ENCODE data around the gene GXYLT1.
"Not testable (repeated sequence)": the region's sequence is repeated elsewhere in the genome, so short reads cannot be mapped to it uniquely, and the experiment has no call there.

The GXYLT1 gene

DNA sequence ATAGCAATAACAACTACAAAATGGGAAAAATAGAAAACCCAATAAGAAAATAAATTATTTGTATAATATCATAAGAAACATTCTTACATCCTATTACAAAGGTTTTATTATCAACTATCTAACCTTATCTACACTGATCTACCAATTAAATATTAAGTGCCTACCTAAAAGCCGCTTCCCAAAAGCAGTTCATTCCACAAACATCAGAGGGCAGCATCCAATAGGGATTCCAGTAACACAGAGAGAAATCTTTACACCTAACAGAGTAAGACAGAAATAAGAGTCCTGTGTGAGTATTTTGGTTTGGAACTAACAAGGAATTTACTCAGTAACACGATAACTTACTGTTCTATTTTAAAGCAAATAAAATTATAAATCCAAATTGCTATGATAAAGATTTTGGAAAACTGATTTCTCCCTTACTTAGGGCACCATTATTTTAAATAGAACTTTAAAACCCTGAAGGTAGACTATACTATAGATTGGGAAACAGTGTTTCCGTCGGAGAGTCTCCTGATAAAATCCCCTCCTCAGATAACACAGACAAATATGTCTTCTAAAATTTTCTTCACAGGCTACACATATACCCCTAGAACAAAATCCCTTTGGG, 15.0 kb downstream of the GXYLT1 start:
- H3K27ac ChIP-seq (ENCODE audit: low read depth, low read length) = no peak overlapping the region
- no peaks in the 10 kb centered on the region for H3K27me3 ChIP-seq (ENCODE audit: control insufficient read depth in 5 of 5, insufficient read depth in 4 of 5, low read length in 5 of 5)
- H3K9ac ChIP-seq (ENCODE audit: low read length in 5 of 5) = no peak overlapping the region
- H3K36me3 ChIP-seq (ENCODE audit: control insufficient read depth in 5 of 5, insufficient read depth in 5 of 5, low read length in 5 of 5) = no peaks in the 10 kb centered on the region
- no peaks in the 10 kb centered on the region for H3K9me3 ChIP-seq (ENCODE audit: control insufficient read depth in 5 of 5, low read length in 5 of 5)
- H3K4me3 ChIP-seq (ENCODE audit: low read depth in 1 of 5, low read length in 5 of 5) = no peak overlapping the region
- H3K4me1 ChIP-seq (ENCODE audit: control insufficient read depth in 5 of 5, insufficient read depth in 5 of 5, low read length in 5 of 5) = peaks cover 0 to 12% (median 5%) of the 10 kb centered on the region in 5 donors

DNA sequence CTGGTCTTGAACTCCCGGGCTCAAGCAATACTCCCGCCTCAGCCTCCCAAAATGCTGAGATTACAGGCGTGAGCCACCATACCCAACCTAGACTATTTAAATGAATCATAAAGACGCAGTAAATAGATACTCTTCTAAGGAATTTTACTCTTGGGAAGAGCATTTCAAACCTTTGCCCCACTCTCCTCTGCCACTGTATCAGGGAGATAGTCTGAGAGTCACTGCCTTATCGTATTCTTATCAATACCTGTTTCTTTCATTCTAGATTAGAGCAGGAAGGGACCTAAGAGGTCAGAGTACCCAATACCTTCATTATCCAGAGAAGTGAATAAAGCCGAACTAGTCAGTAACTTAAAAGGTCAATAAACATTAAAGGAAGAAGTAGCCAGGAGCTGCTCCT, 15.8 kb downstream of the GXYLT1 start:
- Histone ChIP-seq H3K4me3 (ENCODE audit: low read depth in 1 of 5, low read length in 5 of 5) (no peak overlapping the region), H3K27me3 (ENCODE audit: control insufficient read depth in 5 of 5, insufficient read depth in 4 of 5, low read length in 5 of 5) (no peaks in the 10 kb centered on the region), H3K9me3 (ENCODE audit: control insufficient read depth in 5 of 5, low read length in 5 of 5) (no peaks in the 10 kb centered on the region), H3K27ac (ENCODE audit: low read depth, low read length) (no peak overlapping the region), H3K4me1 (ENCODE audit: control insufficient read depth in 5 of 5, insufficient read depth in 5 of 5, low read length in 5 of 5) (peaks cover 0 to 12% (median 5%) of the 10 kb centered on the region in 5 donors), H3K9ac (ENCODE audit: low read length in 5 of 5) (no peak overlapping the region), H3K36me3 (ENCODE audit: control insufficient read depth in 5 of 5, insufficient read depth in 5 of 5, low read length in 5 of 5) (no peaks in the 10 kb centered on the region)

DNA sequence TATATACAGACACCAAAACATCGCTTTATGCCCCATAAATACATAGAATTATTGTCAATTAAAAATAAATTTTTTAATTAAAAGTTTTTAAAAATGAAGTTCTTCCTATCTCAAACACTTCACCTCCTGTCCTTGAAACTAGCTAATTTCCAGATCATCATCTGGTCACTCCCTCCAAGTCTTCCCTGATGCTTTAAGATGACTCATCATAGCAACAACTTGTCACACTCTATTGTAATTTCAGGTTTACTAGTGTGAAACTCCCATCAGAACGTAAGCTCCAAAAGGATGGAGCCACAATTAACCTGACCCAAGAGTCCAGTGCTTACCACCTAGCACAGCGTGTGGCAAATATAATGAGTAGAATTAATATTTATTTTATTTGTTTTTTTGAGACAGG, 16.3 kb downstream of the GXYLT1 start:
- peaks cover 0 to 12% (median 5%) of the 10 kb centered on the region in 5 donors for H3K4me1 ChIP-seq (ENCODE audit: control insufficient read depth in 5 of 5, insufficient read depth in 5 of 5, low read length in 5 of 5)
- no peaks in the 10 kb centered on the region for H3K27me3 ChIP-seq (ENCODE audit: control insufficient read depth in 5 of 5, insufficient read depth in 4 of 5, low read length in 5 of 5)
- no peak overlapping the region for H3K9ac ChIP-seq (ENCODE audit: low read length in 5 of 5)
- H3K27ac ChIP-seq (ENCODE audit: low read depth, low read length) = no peak overlapping the region
- no peaks in the 10 kb centered on the region for H3K9me3 ChIP-seq (ENCODE audit: control insufficient read depth in 5 of 5, low read length in 5 of 5)
- no peak overlapping the region for H3K4me3 ChIP-seq (ENCODE audit: low read depth in 1 of 5, low read length in 5 of 5)
- H3K36me3 ChIP-seq (ENCODE audit: control insufficient read depth in 5 of 5, insufficient read depth in 5 of 5, low read length in 5 of 5) = no peaks in the 10 kb centered on the region

DNA sequence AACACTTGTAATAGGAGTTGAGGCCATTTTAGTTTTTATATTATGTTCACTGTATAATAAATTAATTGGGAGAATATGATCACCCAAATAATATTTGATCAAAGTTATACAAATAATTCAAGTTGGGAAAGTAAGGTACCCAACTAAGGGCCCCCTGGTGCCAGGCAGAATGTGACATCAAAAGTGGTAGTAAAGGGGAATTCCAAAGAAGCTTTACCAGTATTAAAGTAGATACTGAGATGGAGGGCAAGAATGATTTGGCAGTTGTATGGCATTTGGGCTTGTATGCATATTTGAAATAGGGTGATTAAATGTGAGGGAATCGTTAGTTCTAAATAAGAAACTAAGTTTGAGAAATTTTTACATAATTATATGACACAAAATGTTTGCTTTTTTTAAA, 17.7 kb downstream of the GXYLT1 start:
- Histone ChIP-seq H3K9me3 (ENCODE audit: control insufficient read depth in 5 of 5, low read length in 5 of 5) (no peaks in the 10 kb centered on the region), H3K36me3 (ENCODE audit: control insufficient read depth in 5 of 5, insufficient read depth in 5 of 5, low read length in 5 of 5) (no peaks in the 10 kb centered on the region), H3K27me3 (ENCODE audit: control insufficient read depth in 5 of 5, insufficient read depth in 4 of 5, low read length in 5 of 5) (no peaks in the 10 kb centered on the region), H3K4me3 (ENCODE audit: low read depth in 1 of 5, low read length in 5 of 5) (no peak overlapping the region), H3K4me1 (ENCODE audit: control insufficient read depth in 5 of 5, insufficient read depth in 5 of 5, low read length in 5 of 5) (peaks cover 0 to 12% (median 5%) of the 10 kb centered on the region in 5 donors), H3K9ac (ENCODE audit: low read length in 5 of 5) (no peak overlapping the region), H3K27ac (ENCODE audit: low read depth, low read length) (no peak overlapping the region)

DNA sequence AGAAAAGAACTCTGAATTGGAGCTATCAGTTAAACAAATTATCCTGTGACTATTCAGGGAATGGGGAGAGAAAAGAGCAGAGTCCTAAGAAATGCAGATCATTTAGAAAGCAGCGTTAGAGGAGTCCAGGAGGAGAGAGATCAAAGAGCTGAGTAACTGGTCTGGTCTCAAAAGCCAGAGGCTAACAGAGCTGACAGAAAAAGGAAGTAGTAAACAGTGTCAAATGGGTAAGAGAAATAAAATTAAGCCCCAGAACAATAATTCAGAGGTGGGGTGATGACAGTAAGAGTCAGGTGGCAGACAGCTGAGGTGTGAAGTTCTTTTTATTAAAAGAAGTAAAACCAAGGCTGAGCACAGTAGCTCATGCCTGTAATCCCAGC, 19.3 kb downstream of the GXYLT1 start:
- Histone ChIP-seq H3K4me1 (ENCODE audit: control insufficient read depth in 5 of 5, insufficient read depth in 5 of 5, low read length in 5 of 5) (peaks cover 0 to 7% (median 0%) of the 10 kb centered on the region in 5 donors), H3K9me3 (ENCODE audit: control insufficient read depth in 5 of 5, low read length in 5 of 5) (no peaks in the 10 kb centered on the region), H3K27me3 (ENCODE audit: control insufficient read depth in 5 of 5, insufficient read depth in 4 of 5, low read length in 5 of 5) (no peaks in the 10 kb centered on the region), H3K27ac (ENCODE audit: low read depth, low read length) (no peak overlapping the region), H3K36me3 (ENCODE audit: control insufficient read depth in 5 of 5, insufficient read depth in 5 of 5, low read length in 5 of 5) (no peaks in the 10 kb centered on the region), H3K9ac (ENCODE audit: low read length in 5 of 5) (peak overlapping the region in 1 of 5 donors; percentile 20), H3K4me3 (ENCODE audit: low read depth in 1 of 5, low read length in 5 of 5) (no peak overlapping the region)

DNA sequence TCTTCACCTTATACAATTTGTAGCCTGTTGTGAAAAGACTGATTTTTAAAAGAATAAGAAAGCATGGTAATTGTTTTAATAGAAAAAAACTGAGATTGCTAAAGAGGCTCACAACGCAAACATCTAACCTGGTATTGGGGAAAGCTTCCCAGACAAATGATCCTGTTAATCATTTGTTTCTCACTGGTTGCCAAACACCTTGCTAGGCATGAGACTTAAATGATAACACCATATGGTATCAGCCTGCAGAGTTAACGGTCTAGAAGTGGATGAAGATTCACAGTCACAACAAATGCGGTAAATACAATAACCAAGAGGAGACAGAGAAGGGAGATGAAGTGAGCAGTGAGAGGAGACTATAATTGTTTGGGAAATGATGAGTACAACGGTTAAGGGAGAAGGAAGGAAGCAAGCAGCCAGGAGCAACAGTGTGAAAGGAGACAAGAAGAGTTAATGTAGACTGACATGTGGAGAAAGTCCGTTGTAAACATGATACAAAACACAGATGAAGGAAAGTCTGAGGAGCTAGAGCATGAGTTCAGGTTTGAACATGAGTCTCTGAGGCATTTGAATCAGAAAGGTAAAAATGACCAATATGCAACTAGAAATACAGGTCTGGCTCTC, 19.8 kb downstream of the GXYLT1 start:
- Histone ChIP-seq H3K9ac (ENCODE audit: low read length in 5 of 5) (peak overlapping the region in 1 of 5 donors; percentile 40), H3K4me1 (ENCODE audit: control insufficient read depth in 5 of 5, insufficient read depth in 5 of 5, low read length in 5 of 5) (peaks cover 0 to 7% (median 0%) of the 10 kb centered on the region in 5 donors), H3K9me3 (ENCODE audit: control insufficient read depth in 5 of 5, low read length in 5 of 5) (no peaks in the 10 kb centered on the region), H3K36me3 (ENCODE audit: control insufficient read depth in 5 of 5, insufficient read depth in 5 of 5, low read length in 5 of 5) (no peaks in the 10 kb centered on the region), H3K4me3 (ENCODE audit: low read depth in 1 of 5, low read length in 5 of 5) (no peak overlapping the region), H3K27me3 (ENCODE audit: control insufficient read depth in 5 of 5, insufficient read depth in 4 of 5, low read length in 5 of 5) (no peaks in the 10 kb centered on the region), H3K27ac (ENCODE audit: low read depth, low read length) (no peak overlapping the region)

DNA sequence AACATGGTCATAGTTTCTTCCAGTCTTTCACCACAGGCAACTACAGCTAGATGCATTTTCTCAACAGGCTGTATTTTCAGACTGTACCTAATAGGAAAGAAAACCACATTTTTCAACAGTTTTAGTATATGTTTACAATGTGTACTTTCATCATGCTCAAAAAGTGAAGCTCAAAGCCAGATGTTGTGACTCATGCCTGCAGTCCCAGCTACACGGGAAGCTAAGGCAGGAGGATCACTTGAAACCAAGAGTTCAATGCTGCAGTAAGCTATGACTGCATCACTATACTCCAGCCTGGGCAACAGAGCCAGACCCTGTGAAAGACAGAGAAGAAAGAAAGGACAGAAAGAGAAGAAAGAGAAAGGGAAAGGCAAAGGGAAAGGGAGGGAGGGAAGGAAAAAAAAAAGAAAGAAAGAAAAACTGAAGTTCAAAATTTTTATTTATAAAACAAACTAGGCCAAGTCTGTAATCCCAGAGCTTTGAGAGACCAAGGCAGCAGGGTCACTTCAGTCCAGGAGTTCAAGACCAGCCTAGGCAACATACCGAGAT, 25.5 kb downstream of the GXYLT1 start:
- Histone ChIP-seq H3K9ac (ENCODE audit: low read length in 5 of 5) (no peak overlapping the region), H3K36me3 (ENCODE audit: control insufficient read depth in 5 of 5, insufficient read depth in 5 of 5, low read length in 5 of 5) (peaks cover 0 to 13% (median 12%) of the 10 kb centered on the region in 5 donors), H3K4me1 (ENCODE audit: control insufficient read depth in 5 of 5, insufficient read depth in 5 of 5, low read length in 5 of 5) (no peaks in the 10 kb centered on the region), H3K27me3 (ENCODE audit: control insufficient read depth in 5 of 5, insufficient read depth in 4 of 5, low read length in 5 of 5) (no peaks in the 10 kb centered on the region), H3K9me3 (ENCODE audit: control insufficient read depth in 5 of 5, low read length in 5 of 5) (no peaks in the 10 kb centered on the region), H3K27ac (ENCODE audit: low read depth, low read length) (no peak overlapping the region), H3K4me3 (ENCODE audit: low read depth in 1 of 5, low read length in 5 of 5) (no peak overlapping the region)

DNA sequence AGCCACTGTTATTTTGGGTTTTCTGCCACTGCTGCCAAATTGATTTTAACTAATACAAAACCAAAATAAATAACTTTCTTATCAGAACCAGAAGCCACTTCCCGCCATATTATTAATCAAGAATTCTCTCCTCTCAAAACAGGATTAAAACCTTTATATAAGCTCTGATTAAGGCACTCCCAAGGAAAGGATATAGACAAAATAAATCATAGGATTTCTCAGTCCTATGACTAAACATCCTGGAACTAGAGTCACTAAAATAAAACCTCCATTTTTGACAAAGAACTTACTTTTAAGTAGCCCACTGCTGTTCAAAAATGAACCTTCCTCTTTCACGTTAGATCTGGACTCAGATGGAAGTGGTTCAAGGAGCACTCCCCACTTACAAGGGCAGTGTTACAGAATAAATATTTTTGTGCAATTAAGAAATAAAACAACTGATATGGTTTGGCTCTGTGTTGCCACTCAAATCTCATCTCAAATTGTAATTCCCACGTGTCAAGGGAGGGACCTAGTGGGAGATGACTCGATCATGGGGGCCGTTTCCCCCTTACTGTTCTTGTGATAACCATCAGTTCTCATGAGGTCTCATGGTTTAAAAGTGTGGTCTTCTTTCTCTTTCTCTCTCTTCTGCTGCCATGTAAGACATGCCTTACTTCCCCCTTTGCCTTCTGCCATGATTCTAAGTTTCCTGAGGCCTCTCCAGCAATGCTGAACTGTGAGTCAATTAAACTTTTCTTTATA, 26.4 kb downstream of the GXYLT1 start:
- Histone ChIP-seq H3K9me3 (ENCODE audit: control insufficient read depth in 5 of 5, low read length in 5 of 5) (no peaks in the 10 kb centered on the region), H3K9ac (ENCODE audit: low read length in 5 of 5) (no peak overlapping the region), H3K4me3 (ENCODE audit: low read depth in 1 of 5, low read length in 5 of 5) (no peak overlapping the region), H3K27ac (ENCODE audit: low read depth, low read length) (no peak overlapping the region), H3K27me3 (ENCODE audit: control insufficient read depth in 5 of 5, insufficient read depth in 4 of 5, low read length in 5 of 5) (no peaks in the 10 kb centered on the region), H3K4me1 (ENCODE audit: control insufficient read depth in 5 of 5, insufficient read depth in 5 of 5, low read length in 5 of 5) (no peaks in the 10 kb centered on the region), H3K36me3 (ENCODE audit: control insufficient read depth in 5 of 5, insufficient read depth in 5 of 5, low read length in 5 of 5) (peaks cover 0 to 13% (median 12%) of the 10 kb centered on the region in 5 donors)

DNA sequence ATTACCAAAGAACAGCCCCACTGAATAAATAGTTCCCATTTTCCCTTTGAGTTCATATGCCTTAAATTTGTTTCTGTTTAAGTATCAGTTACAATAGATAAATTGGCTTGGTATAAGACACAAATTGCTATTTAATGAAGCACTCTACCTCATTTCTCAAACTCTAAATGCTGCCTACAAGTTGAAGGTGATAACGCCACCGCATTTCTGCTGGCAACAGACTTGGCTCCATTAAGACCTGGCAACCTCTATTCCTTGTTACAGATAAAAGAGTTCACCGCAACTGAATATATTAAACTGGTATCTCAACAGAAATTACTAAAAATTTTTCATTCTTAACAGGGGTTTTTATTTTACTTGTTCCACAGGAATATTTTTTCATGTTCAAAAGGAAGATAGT, 35.6 kb downstream of the GXYLT1 start:
- Histone ChIP-seq H3K4me3 (ENCODE audit: low read depth in 1 of 5, low read length in 5 of 5) (no peak overlapping the region), H3K9ac (ENCODE audit: low read length in 5 of 5) (no peak overlapping the region)

DNA sequence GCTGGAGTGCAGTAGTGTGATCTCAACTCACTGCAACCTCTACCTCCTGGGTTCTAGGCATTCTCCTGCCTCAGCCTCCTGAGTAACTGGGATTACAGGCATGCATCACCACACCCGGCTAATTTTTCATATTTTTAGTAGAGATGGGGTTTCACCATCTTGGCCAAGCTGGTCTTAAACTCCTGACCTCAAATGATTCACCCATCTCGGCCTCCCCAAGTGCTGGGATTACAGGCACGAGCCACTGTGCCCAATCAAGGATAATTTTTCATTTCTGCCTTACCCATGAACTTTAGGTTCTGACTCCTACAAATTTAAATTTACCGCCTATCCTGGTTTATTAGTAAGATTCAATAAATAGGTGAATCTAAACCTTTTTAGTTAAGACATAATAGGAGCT, 37.9 kb downstream of the GXYLT1 start:
- not testable (repeated sequence) for H3K9ac ChIP-seq (ENCODE audit: low read length in 5 of 5); H3K27me3 ChIP-seq (ENCODE audit: control insufficient read depth in 5 of 5, insufficient read depth in 4 of 5, low read length in 5 of 5); H3K9me3 ChIP-seq (ENCODE audit: control insufficient read depth in 5 of 5, low read length in 5 of 5); H3K4me1 ChIP-seq (ENCODE audit: control insufficient read depth in 5 of 5, insufficient read depth in 5 of 5, low read length in 5 of 5); H3K4me3 ChIP-seq (ENCODE audit: low read depth in 1 of 5, low read length in 5 of 5); H3K27ac ChIP-seq (ENCODE audit: low read depth, low read length)
- peaks cover 0 to 14% (median 3%) of the 10 kb centered on the region in 5 donors for H3K36me3 ChIP-seq (ENCODE audit: control insufficient read depth in 5 of 5, insufficient read depth in 5 of 5, low read length in 5 of 5)

More for the DNA sequence above, 35.6 kb downstream of the GXYLT1 start:
- Histone ChIP-seq H3K27me3 (ENCODE audit: control insufficient read depth in 5 of 5, insufficient read depth in 4 of 5, low read length in 5 of 5) (no peaks in the 10 kb centered on the region), H3K36me3 (ENCODE audit: control insufficient read depth in 5 of 5, insufficient read depth in 5 of 5, low read length in 5 of 5) (peaks cover 0 to 14% (median 3%) of the 10 kb centered on the region in 5 donors), H3K27ac (ENCODE audit: low read depth, low read length) (no peak overlapping the region), H3K4me1 (ENCODE audit: control insufficient read depth in 5 of 5, insufficient read depth in 5 of 5, low read length in 5 of 5) (no peaks in the 10 kb centered on the region), H3K9me3 (ENCODE audit: control insufficient read depth in 5 of 5, low read length in 5 of 5) (no peaks in the 10 kb centered on the region)

Measured in subcutaneous abdominal adipose tissue (tissue), 5 donors.